Melanocyte of skin (primary cell): ENCODE measurements around the gene LAMC3. TPM values are rescaled to one million over a fixed set of nuclear protein-coding genes. Genes with fewer than 3 reads are reported as not detected.

Source experiments
- small RNA-seq, 2 donors: library from RNA; depleted of rRNA; stranded (forward); fragments of <200 nt; gene quantifications; one replicate each; pipeline ENCODE3, GENCODE V24; 2012
- total RNA-seq, 2 donors: library from RNA; depleted of rRNA; stranded (reverse); fragments of >200 nt; gene quantifications; 2 replicates each; pipeline ENCODE4 v1.2.3, GENCODE V29; 2012

The LAMC3 gene
- total RNA-seq, result under 1 TPM; 0.33 to 0.69 TPM

GRCh38 chr9:131008909-131009618 is at the start of gene LAMC3:
Gene LAMC3 (plus strand): TSS chr9:131009174. CDS start chr9:131009215, 41 bp downstream.

GRCh38 chr9:131096269-131097125 is 87.5 kb downstream of the LAMC3 start, which contains the start of gene AIF1L:
Gene AIF1L (plus strand): TSS chr9:131096531. CDS start chr9:131096630, 99 bp downstream.

GRCh38 chr9:131125288-131126058 is 116.5 kb downstream of the LAMC3 start, which contains the start of gene NUP214:
Gene NUP214 (plus strand): TSS chr9:131125586. CDS start chr9:131125705, 119 bp downstream.

Small RNAs within 50 kb of the gene (small RNA-seq; reads per million reads assigned to genes)
- gene RF00322, result 0 reads per million in 2 donors
- gene RNU6-881P, result 0 reads per million in 2 donors

Other genes with a start within 250 kb of the LAMC3 start
- 10 to 100 TPM; 52.3 to 71.2 TPM for gene ABL1, start 173.9 kb upstream of the LAMC3 start, total RNA-seq
- not detected for gene QRFP, start 112.4 kb upstream of the LAMC3 start, total RNA-seq
- gene FIBCD1, start 69.9 kb upstream of the LAMC3 start, total RNA-seq, result under 1 TPM; under 0.01 to 0.67 TPM
- gene AIF1L, start 87.4 kb downstream of the LAMC3 start, total RNA-seq, result 10 to 100 TPM; 39.6 to 62.6 TPM
- 10 to 100 TPM; 19.6 to 21.6 TPM for gene NUP214, start 116.4 kb downstream of the LAMC3 start, total RNA-seq